PC-3 (cell line): ENCODE measurements around the gene S100PBP.

Source experiments
- CTCF ChIP-seq: fragments of 300-600 bp; sonication (generic); conservative IDR thresholded peaks from 2 replicates; pipeline ENCODE4 v1.5.1; 2017; ENCODE audit warnings: antibody characterized with exemption, low read depth, mild to moderate bottlenecking, low read length
- EZH2 ChIP-seq: fragments of 300-600 bp; sonication (generic); IDR thresholded peaks from one replicate; pipeline ENCODE4 v1.6.1; 2017; ENCODE audit warnings: antibody characterized with exemption, mild to moderate bottlenecking, low read length; ENCODE audit not compliant: unreplicated experiment
- EZH2phosphoT487 ChIP-seq: fragments of 300-600 bp; sonication (generic); IDR thresholded peaks from 2 replicates; pipeline ENCODE4 v1.6.1; 2018; ENCODE audit warnings: mild to moderate bottlenecking, antibody characterized with exemption, low read length, borderline replicate concordance

GRCh38 chr1:32817159-32817814, at the start of gene S100PBP, which contains the start of gene YARS1:
- TF ChIP-seq CTCF (no peak), EZH2phosphoT487 (no peak), EZH2 (no peak)
